Loucy (cell line): Measurements from ENCODE around the gene CCDC91.

Source experiments
- H2AFZ ChIP-seq: fragments of 200-600 bp; sonication (generic); 2 replicates; pipeline ENCODE4 v1.6.0; 2016; ENCODE audit warnings: antibody characterized with exemption, mild to moderate bottlenecking, low read length, moderate library complexity
- H3F3A ChIP-seq: fragments of 200-600 bp; 2 replicates; pipeline ENCODE4 v1.6.0; 2016; ENCODE audit warnings: antibody characterized with exemption, low read depth, mild to moderate bottlenecking
- H3K27me3 ChIP-seq: fragments of 200-600 bp; sonication (generic); 2 replicates; pipeline ENCODE4 v1.6.1; 2014; ENCODE audit warnings: low read length, mild to moderate bottlenecking; ENCODE audit not compliant: insufficient read depth, poor library complexity, severe bottlenecking
- H3K36me3 ChIP-seq: fragments of 200-600 bp; sonication (generic); 2 replicates; pipeline ENCODE4 v1.6.1; 2016; ENCODE audit warnings: low read length; ENCODE audit not compliant: insufficient read depth
- H3K4me1 ChIP-seq: fragments of 200-600 bp; sonication (generic); 2 replicates; pipeline ENCODE4 v1.5.1; 2014; ENCODE audit warnings: low read length, mild to moderate bottlenecking; ENCODE audit not compliant: insufficient read depth, poor library complexity, severe bottlenecking
- H3K4me2 ChIP-seq: fragments of 200-600 bp; sonication (generic); 2 replicates; pipeline ENCODE4 v1.6.0; 2014; ENCODE audit warnings: antibody characterized with exemption, low read length, low read depth, mild to moderate bottlenecking; ENCODE audit not compliant: poor library complexity, severe bottlenecking
- H3K4me3 ChIP-seq: fragments of 200-600 bp; sonication (generic); 2 replicates; pipeline ENCODE4 v1.5.1; 2014; ENCODE audit warnings: low read length, mild to moderate bottlenecking, mixed read lengths; ENCODE audit not compliant: poor library complexity, severe bottlenecking
- H3K79me2 ChIP-seq: fragments of 200-600 bp; sonication (generic); 2 replicates; pipeline ENCODE4 v1.6.1; 2014; ENCODE audit warnings: low read length; ENCODE audit not compliant: insufficient read depth
- H3K9ac ChIP-seq: fragments of 200-600 bp; sonication (generic); 2 replicates; pipeline ENCODE4 v1.6.0; 2014; ENCODE audit warnings: mild to moderate bottlenecking, low read depth, low read length, moderate library complexity; ENCODE audit not compliant: poor library complexity, severe bottlenecking
- H3K9me2 ChIP-seq: fragments of 200-600 bp; sonication (generic); replicated peaks from 2 replicates; pipeline ENCODE4 v1.6.1; 2016; ENCODE audit warnings: low read depth, low read length, mixed read lengths
- H3K9me3 ChIP-seq: fragments of 200-600 bp; sonication (generic); 2 replicates; pipeline ENCODE4 v1.6.1; 2014; ENCODE audit warnings: mild to moderate bottlenecking, antibody characterized with exemption, low read length, low read depth; ENCODE audit not compliant: insufficient read depth
- H4K20me1 ChIP-seq: fragments of 200-600 bp; sonication (generic); 2 replicates; pipeline ENCODE4 v1.6.0; 2014; ENCODE audit warnings: antibody characterized with exemption, low read length, mild to moderate bottlenecking; ENCODE audit not compliant: insufficient read depth, poor library complexity, severe bottlenecking
- EZH2phosphoT487 ChIP-seq: fragments of 200-600 bp; IDR thresholded peaks from 2 replicates; pipeline ENCODE4 v1.6.1; 2018; ENCODE audit warnings: antibody characterized with exemption, mild to moderate bottlenecking, moderate library complexity, borderline replicate concordance
- TF ChIP-seq, protein P1 (sequence below): fragments of 200-600 bp; sonication (generic); conservative IDR thresholded peaks from 2 replicates; pipeline ENCODE4 v1.5.1; 2014; ENCODE audit warnings: mild to moderate bottlenecking, antibody characterized with exemption, low read length

Gene CCDC91

DNA sequence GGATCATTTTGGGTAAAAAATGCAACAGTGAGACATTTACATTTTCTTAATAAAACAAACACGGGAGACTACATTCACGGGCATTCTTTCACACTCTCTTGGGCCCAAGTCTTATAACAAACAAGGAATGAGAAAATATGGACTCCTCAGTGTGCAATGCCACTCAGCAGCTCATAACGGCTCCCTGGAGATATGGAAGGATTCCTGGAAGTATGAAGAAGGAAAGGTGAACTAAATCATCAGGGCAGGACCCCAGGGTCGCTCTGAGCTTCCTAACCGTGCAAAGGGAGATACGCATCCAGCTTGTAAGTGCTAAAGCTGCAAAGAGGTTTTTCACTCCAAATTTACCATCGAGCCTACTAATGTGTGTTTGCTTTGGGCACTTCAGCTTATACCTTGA, 33.5 kb upstream of the CCDC91 start:
- Histone ChIP-seq H3K9ac (no peak overlapping the region), H3K9me3 (no peaks in the 10 kb centered on the region), H2AFZ (no peak overlapping the region), H3K36me3 (no peaks in the 10 kb centered on the region), H3K4me2 (peak overlapping the region; percentile 8), H3K4me3 (no peak overlapping the region), H3K27me3 (peaks cover 8% of the 10 kb centered on the region), H3K79me2 (no peaks in the 10 kb centered on the region), H3F3A (no peaks in the 10 kb centered on the region), H3K9me2 (no peaks in the 10 kb centered on the region), H4K20me1 (no peaks in the 10 kb centered on the region), H3K4me1 (peaks cover 18% of the 10 kb centered on the region)
- TF ChIP-seq, protein P1, sequence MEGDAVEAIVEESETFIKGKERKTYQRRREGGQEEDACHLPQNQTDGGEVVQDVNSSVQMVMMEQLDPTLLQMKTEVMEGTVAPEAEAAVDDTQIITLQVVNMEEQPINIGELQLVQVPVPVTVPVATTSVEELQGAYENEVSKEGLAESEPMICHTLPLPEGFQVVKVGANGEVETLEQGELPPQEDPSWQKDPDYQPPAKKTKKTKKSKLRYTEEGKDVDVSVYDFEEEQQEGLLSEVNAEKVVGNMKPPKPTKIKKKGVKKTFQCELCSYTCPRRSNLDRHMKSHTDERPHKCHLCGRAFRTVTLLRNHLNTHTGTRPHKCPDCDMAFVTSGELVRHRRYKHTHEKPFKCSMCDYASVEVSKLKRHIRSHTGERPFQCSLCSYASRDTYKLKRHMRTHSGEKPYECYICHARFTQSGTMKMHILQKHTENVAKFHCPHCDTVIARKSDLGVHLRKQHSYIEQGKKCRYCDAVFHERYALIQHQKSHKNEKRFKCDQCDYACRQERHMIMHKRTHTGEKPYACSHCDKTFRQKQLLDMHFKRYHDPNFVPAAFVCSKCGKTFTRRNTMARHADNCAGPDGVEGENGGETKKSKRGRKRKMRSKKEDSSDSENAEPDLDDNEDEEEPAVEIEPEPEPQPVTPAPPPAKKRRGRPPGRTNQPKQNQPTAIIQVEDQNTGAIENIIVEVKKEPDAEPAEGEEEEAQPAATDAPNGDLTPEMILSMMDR = no peak
- TF ChIP-seq EZH2phosphoT487 = no peak

DNA sequence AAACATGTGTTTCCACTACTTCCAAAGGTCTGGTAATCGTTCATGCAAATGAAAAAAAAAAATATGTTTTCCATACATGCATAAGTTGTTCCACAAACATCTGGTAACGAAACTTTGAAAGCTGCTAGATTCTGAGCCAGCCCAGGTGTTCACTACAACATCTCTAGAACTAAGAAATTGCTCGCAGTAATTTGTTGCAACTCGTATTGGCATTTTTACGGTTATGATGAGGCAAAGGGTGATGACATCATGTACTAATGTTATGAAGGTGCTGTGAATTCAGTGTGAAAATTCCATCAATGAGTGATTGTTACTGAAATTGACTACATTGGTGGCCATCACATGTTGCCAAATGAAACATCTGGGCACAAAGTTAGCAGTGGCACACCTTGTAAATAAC, 31.9 kb upstream of the CCDC91 start:
- H3K4me2 ChIP-seq = no peak overlapping the region
- no peaks in the 10 kb centered on the region for H3K9me2 ChIP-seq
- H3K9ac ChIP-seq = no peak overlapping the region
- no peaks in the 10 kb centered on the region for H3K9me3 ChIP-seq
- TF ChIP-seq, protein P1 = no peak
- no peak for TF ChIP-seq EZH2phosphoT487
- no peaks in the 10 kb centered on the region for H3K36me3 ChIP-seq
- H3K4me3 ChIP-seq = no peak overlapping the region
- peaks cover 18% of the 10 kb centered on the region for H3K4me1 ChIP-seq
- H3K27me3 ChIP-seq = peaks cover 8% of the 10 kb centered on the region
- no peaks in the 10 kb centered on the region for H3F3A ChIP-seq
- H2AFZ ChIP-seq = no peak overlapping the region
- H3K79me2 ChIP-seq = no peaks in the 10 kb centered on the region
- H4K20me1 ChIP-seq = no peaks in the 10 kb centered on the region

DNA sequence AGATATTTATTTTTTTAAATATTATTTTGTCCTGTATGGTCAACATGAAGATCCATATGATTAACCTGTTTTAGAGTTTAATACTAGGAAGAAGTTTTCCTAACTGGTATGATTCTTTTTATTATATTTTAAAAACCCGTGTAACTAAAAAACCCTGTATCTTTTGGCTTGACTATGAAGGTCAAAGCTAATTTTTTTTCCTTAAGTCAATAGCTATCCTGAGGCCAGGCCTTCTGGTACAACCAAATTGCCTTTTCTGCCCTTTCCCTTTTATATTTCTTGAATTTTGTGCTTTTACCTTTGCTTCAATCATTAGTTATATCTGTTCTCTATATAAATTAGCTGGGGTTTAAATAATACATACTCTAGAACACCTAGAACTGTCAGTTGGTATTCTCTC, 30.6 kb upstream of the CCDC91 start:
- H3K79me2 ChIP-seq = no peaks in the 10 kb centered on the region
- H3K4me3 ChIP-seq = no peak overlapping the region
- no peaks in the 10 kb centered on the region for H3F3A ChIP-seq
- H3K9ac ChIP-seq = no peak overlapping the region
- H3K4me1 ChIP-seq = peaks cover 18% of the 10 kb centered on the region
- H3K9me2 ChIP-seq = no peaks in the 10 kb centered on the region
- H3K27me3 ChIP-seq = no peaks in the 10 kb centered on the region
- no peaks in the 10 kb centered on the region for H4K20me1 ChIP-seq
- no peaks in the 10 kb centered on the region for H3K36me3 ChIP-seq
- H3K9me3 ChIP-seq = no peaks in the 10 kb centered on the region
- no peak overlapping the region for H3K4me2 ChIP-seq
- no peak overlapping the region for H2AFZ ChIP-seq
- TF ChIP-seq, protein P1 = no peak
- no peak for TF ChIP-seq EZH2phosphoT487
